WERI-Rb-1 (cell line): ENCODE data around the gene E2F3.

Source experiments
- DNase-seq: peaks from one replicate; pipeline ENCODE4 v3.0.0-alpha.2; 2020
- H3K27ac ChIP-seq: fragments of 250-450 bp; sonication (Bioruptor Pico); 2 replicates; pipeline ENCODE4 v1.5.1; 2020; ENCODE audit warnings: mild to moderate bottlenecking, moderate library complexity
- H3K27me3 ChIP-seq: fragments of 250-450 bp; sonication (Bioruptor Pico); 2 replicates; pipeline ENCODE4 v1.5.1; 2021; ENCODE audit warnings: mild to moderate bottlenecking, low read depth, moderate library complexity; ENCODE audit not compliant: insufficient read depth, severe bottlenecking
- H3K36me3 ChIP-seq: fragments of 250-450 bp; sonication (Bioruptor Pico); 2 replicates; pipeline ENCODE4 v1.5.1; 2020; ENCODE audit warnings: mild to moderate bottlenecking, moderate library complexity
- H3K4me3 ChIP-seq: 2 replicates; pipeline ENCODE4 v1.5.1; 2011; ENCODE audit warnings: low read depth, mild to moderate bottlenecking, control low read depth, low read length
- H3K9me3 ChIP-seq: fragments of 250-450 bp; sonication (Bioruptor Pico); 2 replicates; pipeline ENCODE4 v1.5.1; 2021; ENCODE audit warnings: mild to moderate bottlenecking, moderate library complexity; ENCODE audit not compliant: severe bottlenecking
- TF ChIP-seq, protein P1 (sequence below): IDR thresholded peaks from 2 replicates; pipeline ENCODE4 v1.5.1; 2011; ENCODE audit warnings: low read depth, mild to moderate bottlenecking, control low read depth, inconsistent platforms, low read length

Gene E2F3

DNA sequence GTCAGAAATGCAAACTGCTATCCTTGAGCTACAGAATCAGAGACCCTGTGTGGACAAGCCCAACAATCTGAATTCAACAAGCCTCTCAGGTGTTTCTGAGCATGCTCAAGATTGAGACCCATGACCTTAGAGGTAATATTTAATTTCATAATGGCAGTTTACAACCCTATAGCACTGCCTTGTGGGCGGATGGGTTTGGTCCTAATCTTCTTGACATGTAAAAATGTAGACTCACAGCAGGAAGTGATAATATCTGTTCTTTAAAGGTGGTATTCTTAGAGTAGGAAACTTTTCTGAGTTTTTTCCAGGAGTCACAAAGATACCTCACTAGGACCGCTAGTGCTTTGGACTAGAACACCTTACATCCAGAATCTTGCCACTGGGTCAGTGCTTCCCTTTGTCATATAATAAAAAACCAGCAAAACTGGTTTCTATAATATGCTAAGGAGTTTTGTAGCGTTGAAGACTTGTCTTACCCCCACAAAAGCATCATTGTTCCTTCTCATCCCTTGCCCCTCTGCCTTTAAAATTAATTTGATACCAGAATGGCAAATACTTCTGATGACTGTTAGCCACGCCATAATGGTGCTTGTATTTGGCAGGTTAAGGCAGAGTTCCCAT, 52.6 kb downstream of the E2F3 start:
- no peak overlapping the region for H3K27ac ChIP-seq
- TF ChIP-seq, protein P1, sequence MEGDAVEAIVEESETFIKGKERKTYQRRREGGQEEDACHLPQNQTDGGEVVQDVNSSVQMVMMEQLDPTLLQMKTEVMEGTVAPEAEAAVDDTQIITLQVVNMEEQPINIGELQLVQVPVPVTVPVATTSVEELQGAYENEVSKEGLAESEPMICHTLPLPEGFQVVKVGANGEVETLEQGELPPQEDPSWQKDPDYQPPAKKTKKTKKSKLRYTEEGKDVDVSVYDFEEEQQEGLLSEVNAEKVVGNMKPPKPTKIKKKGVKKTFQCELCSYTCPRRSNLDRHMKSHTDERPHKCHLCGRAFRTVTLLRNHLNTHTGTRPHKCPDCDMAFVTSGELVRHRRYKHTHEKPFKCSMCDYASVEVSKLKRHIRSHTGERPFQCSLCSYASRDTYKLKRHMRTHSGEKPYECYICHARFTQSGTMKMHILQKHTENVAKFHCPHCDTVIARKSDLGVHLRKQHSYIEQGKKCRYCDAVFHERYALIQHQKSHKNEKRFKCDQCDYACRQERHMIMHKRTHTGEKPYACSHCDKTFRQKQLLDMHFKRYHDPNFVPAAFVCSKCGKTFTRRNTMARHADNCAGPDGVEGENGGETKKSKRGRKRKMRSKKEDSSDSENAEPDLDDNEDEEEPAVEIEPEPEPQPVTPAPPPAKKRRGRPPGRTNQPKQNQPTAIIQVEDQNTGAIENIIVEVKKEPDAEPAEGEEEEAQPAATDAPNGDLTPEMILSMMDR, result no peak
- H3K27me3 ChIP-seq, result no peaks in the 10 kb centered on the region
- H3K4me3 ChIP-seq, result no peak overlapping the region
- no peaks in the 10 kb centered on the region for H3K9me3 ChIP-seq
- peaks cover 38% of the 10 kb centered on the region for H3K36me3 ChIP-seq
- DNase-seq, result no peak

GRCh38 chr6:20455251-20455940, 53.7 kb downstream of the E2F3 start:
- no peak overlapping the region for H3K27ac ChIP-seq
- DNase-seq, result no peak
- H3K9me3 ChIP-seq, result no peaks in the 10 kb centered on the region
- H3K4me3 ChIP-seq, result no peak overlapping the region
- TF ChIP-seq, protein P1, result no peak
- no peaks in the 10 kb centered on the region for H3K27me3 ChIP-seq
- H3K36me3 ChIP-seq, result peaks cover 43% of the 10 kb centered on the region

- DNase-seq, result no peak
- no peak overlapping the region for H3K27ac ChIP-seq
- TF ChIP-seq, protein P1, result no peak
- H3K36me3 ChIP-seq, result peaks cover 46% of the 10 kb centered on the region
- H3K9me3 ChIP-seq, result no peaks in the 10 kb centered on the region
- H3K4me3 ChIP-seq, result no peak overlapping the region
- no peaks in the 10 kb centered on the region for H3K27me3 ChIP-seq
These were observed 56.6 kb downstream of the E2F3 start for GRCh38 chr6:20458027-20458894.

DNA sequence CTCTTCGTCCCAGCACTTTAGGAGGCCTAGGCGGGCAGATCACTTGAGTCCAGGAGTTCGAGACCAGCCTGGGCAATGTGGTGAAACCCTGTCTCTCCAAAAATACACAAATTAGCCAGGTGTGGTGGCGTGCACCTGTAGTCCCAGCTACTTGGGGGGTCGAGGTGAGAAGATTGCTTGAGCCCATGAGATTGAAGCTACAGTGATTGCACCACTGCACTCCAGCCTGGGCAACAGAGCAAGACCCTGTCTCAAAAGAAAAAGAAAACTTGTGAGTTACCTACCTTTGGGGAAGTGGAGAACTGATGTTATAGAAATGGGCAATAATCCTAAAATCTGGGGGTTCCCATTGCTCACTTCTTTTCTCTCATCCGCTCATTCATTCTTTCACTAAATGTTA, 58.0 kb downstream of the E2F3 start:
- Histone ChIP-seq H3K27ac (no peak overlapping the region), H3K9me3 (no peaks in the 10 kb centered on the region), H3K4me3 (no peak overlapping the region), H3K27me3 (no peaks in the 10 kb centered on the region), H3K36me3 (peaks cover 44% of the 10 kb centered on the region)
- DNase-seq, result no peak
- TF ChIP-seq, protein P1, result no peak

- H3K36me3 ChIP-seq, result peaks cover 48% of the 10 kb centered on the region
These were observed 59.9 kb downstream of the E2F3 start for GRCh38 chr6:20461576-20461975.

More at GRCh38 chr6:20461576-20461975, 59.9 kb downstream of the E2F3 start:
- H3K27me3 ChIP-seq, result no peaks in the 10 kb centered on the region
- DNase-seq, result no peak
- no peak overlapping the region for H3K4me3 ChIP-seq
- H3K9me3 ChIP-seq, result peaks cover 4% of the 10 kb centered on the region
- TF ChIP-seq, protein P1, result no peak
- no peak overlapping the region for H3K27ac ChIP-seq
